DND-41 (cell line): ENCODE data around the gene SMPD3.

Source experiments
- ATAC-seq: fragments of 200-7000 bp; cut with Tn5 transposase; 3 replicates; pipeline ENCODE4 v1.9.1; 2021; ENCODE audit warnings: low read depth; ENCODE audit not compliant: insufficient read depth
- DNase-seq: peaks from one replicate; pipeline ENCODE4 v3.0.0-alpha.2; 2020
- H2AFZ ChIP-seq: 2 replicates; pipeline ENCODE4 v1.6.0; 2012; ENCODE audit warnings: low read depth, low read length
- H3K27ac ChIP-seq: 2 replicates; pipeline ENCODE4 v1.5.1; 2012; ENCODE audit warnings: low read length, inconsistent platforms
- H3K27me3 ChIP-seq: fragments of 200-600 bp; sonication (generic); 2 replicates; pipeline ENCODE4 v1.6.0; 2012; ENCODE audit warnings: low read length, mild to moderate bottlenecking, inconsistent platforms; ENCODE audit not compliant: insufficient read depth, poor library complexity
- H3K36me3 ChIP-seq: 2 replicates; pipeline ENCODE4 v1.5.1; 2012; ENCODE audit warnings: low read length, inconsistent platforms; ENCODE audit not compliant: insufficient read depth
- H3K4me1 ChIP-seq: 2 replicates; pipeline ENCODE4 v1.5.1; 2012; ENCODE audit warnings: mild to moderate bottlenecking, low read length; ENCODE audit not compliant: insufficient read depth
- H3K4me2 ChIP-seq: 2 replicates; pipeline ENCODE4 v1.6.0; 2012; ENCODE audit warnings: mild to moderate bottlenecking, moderate library complexity, low read length, inconsistent platforms; ENCODE audit not compliant: insufficient read depth
- H3K4me3 ChIP-seq, 2 experiments: fragments of 200-600 bp in 1 of 2; shearing (Covaris generic) in 1 of 2; 2 replicates each; pipeline ENCODE4 v1.5.1; 2012 to 2016; ENCODE audit warnings: inconsistent platforms in 2 of 2, low read length in 2 of 2, mild to moderate bottlenecking in 2 of 2, low read depth in 1 of 2, moderate library complexity in 1 of 2
- H3K79me2 ChIP-seq: 2 replicates; pipeline ENCODE4 v1.6.0; 2012; ENCODE audit warnings: low read length, inconsistent platforms; ENCODE audit not compliant: insufficient read depth
- H3K9ac ChIP-seq: 2 replicates; pipeline ENCODE4 v1.6.0; 2012; ENCODE audit warnings: low read depth, mild to moderate bottlenecking, inconsistent platforms, low read length, moderate library complexity
- H3K9me3 ChIP-seq: 2 replicates; pipeline ENCODE4 v1.5.1; 2012; ENCODE audit warnings: low read length, moderate library complexity, mild to moderate bottlenecking, inconsistent platforms; ENCODE audit not compliant: insufficient read depth, severe bottlenecking
- H4K20me1 ChIP-seq: 2 replicates; pipeline ENCODE4 v1.6.0; 2012; ENCODE audit warnings: low read length; ENCODE audit not compliant: insufficient read depth
- EZH2 ChIP-seq: IDR thresholded peaks from 3 replicates; pipeline ENCODE4 v1.6.1; 2012; ENCODE audit warnings: borderline replicate concordance, low read depth, mild to moderate bottlenecking, moderate library complexity, low read length, inconsistent platforms; ENCODE audit not compliant: severe bottlenecking
- TF ChIP-seq, protein P1 (sequence below): IDR thresholded peaks from 2 replicates; pipeline ENCODE4 v1.5.1; 2012; ENCODE audit warnings: borderline replicate concordance, low read length, moderate library complexity, mild to moderate bottlenecking; ENCODE audit not compliant: poor library complexity, severe bottlenecking; ENCODE audit errors: extremely low read depth

The SMPD3 gene

GRCh38 chr16:68416057-68417046, 32.0 kb downstream of the SMPD3 start:
- H3K9me3 ChIP-seq, result no peaks in the 10 kb centered on the region
- H3K4me1 ChIP-seq, result peaks cover 70% of the 10 kb centered on the region
- peak; percentile 63 for ATAC-seq
- peak overlapping the region; percentile 98 for H3K27ac ChIP-seq
- no peak overlapping the region for H2AFZ ChIP-seq
- peak overlapping the region; percentile 54 for H3K9ac ChIP-seq
- 0 out of 2 replicates have a peak, but pooled peaks cover 3% of the 10 kb centered on the region for H3K79me2 ChIP-seq
- H3K27me3 ChIP-seq, result no peaks in the 10 kb centered on the region
- DNase-seq, result peak; percentile 80
- H3K36me3 ChIP-seq, result no peaks in the 10 kb centered on the region
- H3K4me3 ChIP-seq, result peak overlapping the region in 1 of 2 experiments; percentile 40; a peak in 1 of 4 replicates
- TF ChIP-seq, protein P1, sequence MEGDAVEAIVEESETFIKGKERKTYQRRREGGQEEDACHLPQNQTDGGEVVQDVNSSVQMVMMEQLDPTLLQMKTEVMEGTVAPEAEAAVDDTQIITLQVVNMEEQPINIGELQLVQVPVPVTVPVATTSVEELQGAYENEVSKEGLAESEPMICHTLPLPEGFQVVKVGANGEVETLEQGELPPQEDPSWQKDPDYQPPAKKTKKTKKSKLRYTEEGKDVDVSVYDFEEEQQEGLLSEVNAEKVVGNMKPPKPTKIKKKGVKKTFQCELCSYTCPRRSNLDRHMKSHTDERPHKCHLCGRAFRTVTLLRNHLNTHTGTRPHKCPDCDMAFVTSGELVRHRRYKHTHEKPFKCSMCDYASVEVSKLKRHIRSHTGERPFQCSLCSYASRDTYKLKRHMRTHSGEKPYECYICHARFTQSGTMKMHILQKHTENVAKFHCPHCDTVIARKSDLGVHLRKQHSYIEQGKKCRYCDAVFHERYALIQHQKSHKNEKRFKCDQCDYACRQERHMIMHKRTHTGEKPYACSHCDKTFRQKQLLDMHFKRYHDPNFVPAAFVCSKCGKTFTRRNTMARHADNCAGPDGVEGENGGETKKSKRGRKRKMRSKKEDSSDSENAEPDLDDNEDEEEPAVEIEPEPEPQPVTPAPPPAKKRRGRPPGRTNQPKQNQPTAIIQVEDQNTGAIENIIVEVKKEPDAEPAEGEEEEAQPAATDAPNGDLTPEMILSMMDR, result no peak
- no peak for TF ChIP-seq EZH2
- peak overlapping the region; percentile 60 for H3K4me2 ChIP-seq
- no peaks in the 10 kb centered on the region for H4K20me1 ChIP-seq

DNA sequence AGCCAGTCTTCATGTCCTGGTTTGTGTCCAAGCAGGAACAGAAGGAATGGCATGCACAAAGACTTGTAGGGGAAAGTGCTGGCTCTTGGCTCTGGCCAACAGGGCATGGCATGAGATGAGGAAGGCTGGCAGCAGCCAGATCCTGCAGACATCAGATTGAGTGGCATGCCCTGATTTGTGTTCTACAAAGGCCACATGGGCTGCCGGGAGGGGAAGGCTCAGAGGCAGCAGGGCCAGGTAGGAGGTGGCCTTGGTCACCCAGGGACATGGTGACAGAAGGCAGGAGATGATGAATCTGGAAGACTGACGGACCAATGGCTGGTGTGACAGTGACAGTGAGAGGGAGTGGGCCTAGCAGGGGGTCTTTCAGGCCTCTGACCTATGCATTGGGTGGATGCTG, 33.7 kb downstream of the SMPD3 start:
- H3K27me3 ChIP-seq, result no peaks in the 10 kb centered on the region

DNA sequence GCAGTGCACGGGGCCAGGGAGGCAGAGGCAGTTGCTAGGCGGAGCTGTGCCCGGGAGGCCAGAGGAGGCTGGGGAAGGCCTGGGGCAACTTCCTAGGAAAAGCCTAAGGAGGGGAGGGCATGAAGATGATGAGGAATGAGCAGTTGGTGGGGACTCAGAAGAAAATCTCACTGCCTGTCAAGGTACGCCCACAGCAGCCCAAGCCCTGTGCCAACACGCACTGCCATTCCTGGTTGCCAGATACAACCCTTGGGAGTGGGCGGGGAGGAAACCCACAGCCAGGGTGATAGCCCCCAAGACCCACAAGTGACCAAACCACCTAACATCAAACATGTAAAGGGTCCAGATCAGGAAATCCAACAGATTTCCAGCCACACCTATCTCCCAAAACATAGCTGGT, 36.2 kb downstream of the SMPD3 start:
- Histone ChIP-seq H3K9me3 (no peaks in the 10 kb centered on the region), H3K27ac (no peak overlapping the region), H4K20me1 (no peaks in the 10 kb centered on the region), H3K4me1 (peaks cover 54% of the 10 kb centered on the region), H3K4me3 (no peak overlapping the region), H3K4me2 (no peak overlapping the region), H3K36me3 (no peaks in the 10 kb centered on the region), H3K9ac (no peak overlapping the region), H3K27me3 (no peaks in the 10 kb centered on the region), H2AFZ (no peak overlapping the region), H3K79me2 (no peaks in the 10 kb centered on the region)
- TF ChIP-seq, protein P1, result no peak
- TF ChIP-seq EZH2, result no peak
- ATAC-seq (no peak), DNase-seq (no peak)

More for the DNA sequence above, 33.7 kb downstream of the SMPD3 start:
- ATAC-seq (no peak), DNase-seq (no peak)
- H4K20me1 ChIP-seq, result no peaks in the 10 kb centered on the region
- no peaks in the 10 kb centered on the region for H3K36me3 ChIP-seq
- H3K9ac ChIP-seq, result no peak overlapping the region
- H3K4me1 ChIP-seq, result peaks cover 70% of the 10 kb centered on the region
- peak overlapping the region; percentile 13 for H3K27ac ChIP-seq
- no peak overlapping the region for H3K4me3 ChIP-seq
- H3K79me2 ChIP-seq, result no peaks in the 10 kb centered on the region
- H3K9me3 ChIP-seq, result no peaks in the 10 kb centered on the region
- H2AFZ ChIP-seq, result no peak overlapping the region
- no peak overlapping the region for H3K4me2 ChIP-seq
- TF ChIP-seq, protein P1, result no peak
- no peak for TF ChIP-seq EZH2
